Mucosa of stomach (tissue), 1 donor: Measurements from ENCODE around the gene DDX54.

Source experiments
- H3K27me3 ChIP-seq: one replicate; pipeline ENCODE4 v1.7.0; 2013; ENCODE audit warnings: mild to moderate bottlenecking, low read length; ENCODE audit not compliant: control insufficient read depth, insufficient read depth
- H3K36me3 ChIP-seq: one replicate; pipeline ENCODE4 v1.7.0; 2013; ENCODE audit warnings: low read length; ENCODE audit not compliant: control insufficient read depth, insufficient read depth
- H3K4me1 ChIP-seq: one replicate; pipeline ENCODE4 v1.7.0; 2013; ENCODE audit warnings: mild to moderate bottlenecking, low read length; ENCODE audit not compliant: control insufficient read depth, insufficient read depth
- H3K4me3 ChIP-seq: one replicate; pipeline ENCODE4 v1.7.0; 2013; ENCODE audit warnings: low read length
- H3K9ac ChIP-seq: one replicate; pipeline ENCODE4 v1.7.0; 2013; ENCODE audit warnings: mild to moderate bottlenecking, low read length, moderate library complexity
- H3K9me3 ChIP-seq: one replicate; pipeline ENCODE4 v1.7.0; 2013; ENCODE audit warnings: mild to moderate bottlenecking, low read length, moderate library complexity; ENCODE audit not compliant: control insufficient read depth
- donor health status: Pancreatic carcinoma.

The DDX54 gene

GRCh38 chr12:113179023-113179422 is 6.3 kb downstream of the DDX54 start:
- H3K9ac ChIP-seq: no peak overlapping the region
- H3K9me3 ChIP-seq: no peaks in the 10 kb centered on the region
- no peaks in the 10 kb centered on the region for H3K4me1 ChIP-seq
- peaks cover 21% of the 10 kb centered on the region for H3K36me3 ChIP-seq
- H3K27me3 ChIP-seq: no peaks in the 10 kb centered on the region
- H3K4me3 ChIP-seq: no peak overlapping the region

DNA sequence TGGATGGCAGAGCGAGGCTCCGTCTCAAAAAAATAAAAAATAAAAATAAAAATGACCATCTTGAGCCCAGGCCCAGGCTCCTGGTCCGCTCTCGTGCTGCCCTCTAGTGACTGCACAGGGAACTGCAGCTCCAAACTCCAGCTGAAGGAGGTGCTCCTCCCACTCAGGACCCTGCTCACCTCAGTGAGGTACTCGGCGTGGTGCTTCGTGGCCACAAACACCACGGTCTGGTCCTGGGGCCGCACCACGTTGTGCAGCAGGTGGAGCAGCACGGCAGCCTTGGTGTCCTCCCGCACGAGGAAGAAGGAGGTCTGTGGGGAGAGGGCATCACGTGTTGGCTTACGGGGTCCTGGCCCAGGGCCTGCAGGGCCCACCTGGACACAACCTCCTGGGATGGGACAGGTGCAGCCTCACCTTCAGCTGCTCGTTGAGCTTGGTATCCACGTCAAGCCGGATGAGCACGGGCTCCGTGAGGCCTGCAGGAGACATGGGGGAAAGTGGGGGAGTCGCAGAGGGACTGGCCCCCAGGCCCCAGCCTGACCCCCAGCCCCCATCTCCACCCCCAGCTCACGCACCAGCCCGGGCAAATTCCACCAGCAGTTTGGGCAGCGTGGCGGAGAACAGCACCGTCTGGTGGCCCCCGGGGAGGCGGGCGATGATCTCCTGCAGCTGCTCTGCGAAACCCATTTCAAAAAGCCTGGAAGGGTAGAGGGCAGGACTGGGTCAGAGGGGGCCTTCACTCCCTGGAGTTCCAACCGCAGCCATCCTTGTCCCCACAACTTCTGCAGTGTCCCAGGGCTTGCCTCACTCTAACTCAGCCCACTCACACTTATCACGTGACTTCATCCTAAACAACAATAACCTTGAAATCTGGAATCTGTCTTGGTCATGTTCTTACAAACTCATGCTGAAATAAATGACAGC is 10.6 kb downstream of the DDX54 start:
- H3K4me3 ChIP-seq: no peak overlapping the region
- H3K4me1 ChIP-seq: no peaks in the 10 kb centered on the region
- no peak overlapping the region for H3K9ac ChIP-seq
- peaks cover 26% of the 10 kb centered on the region for H3K36me3 ChIP-seq
- H3K27me3 ChIP-seq: no peaks in the 10 kb centered on the region
- H3K9me3 ChIP-seq: no peaks in the 10 kb centered on the region

DNA sequence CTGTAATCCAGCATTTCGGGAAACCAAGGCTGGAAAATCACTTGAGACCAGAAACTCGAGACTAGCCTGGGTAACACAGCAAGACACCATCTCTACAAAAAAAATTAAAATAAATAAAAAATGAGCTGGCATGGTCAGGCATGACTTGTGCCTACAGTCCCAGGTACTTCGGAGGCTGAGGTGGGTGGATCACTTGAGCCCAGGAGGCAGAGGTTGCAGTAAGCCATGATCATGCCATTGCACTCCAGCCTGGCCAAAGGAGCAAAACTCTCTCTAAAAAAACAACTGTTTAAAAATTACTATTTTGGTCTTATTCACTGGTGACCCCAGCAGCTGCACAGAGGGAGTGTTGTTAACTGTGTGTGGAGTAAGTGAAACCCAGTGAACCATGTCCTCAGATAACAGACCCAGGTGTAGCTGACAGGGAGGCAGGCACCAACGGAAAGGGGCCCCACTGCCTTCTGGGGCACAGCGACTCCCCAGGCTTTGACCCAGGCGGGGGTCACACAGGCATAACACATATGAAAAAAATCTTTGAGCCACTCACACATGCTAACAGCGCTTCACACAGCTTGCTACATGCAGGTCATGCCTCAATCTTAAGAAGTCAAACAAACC is 12.1 kb downstream of the DDX54 start:
- Histone ChIP-seq H3K9me3 (no peaks in the 10 kb centered on the region), H3K4me3 (no peak overlapping the region), H3K4me1 (no peaks in the 10 kb centered on the region), H3K36me3 (peaks cover 29% of the 10 kb centered on the region), H3K27me3 (no peaks in the 10 kb centered on the region), H3K9ac (no peak overlapping the region)

DNA sequence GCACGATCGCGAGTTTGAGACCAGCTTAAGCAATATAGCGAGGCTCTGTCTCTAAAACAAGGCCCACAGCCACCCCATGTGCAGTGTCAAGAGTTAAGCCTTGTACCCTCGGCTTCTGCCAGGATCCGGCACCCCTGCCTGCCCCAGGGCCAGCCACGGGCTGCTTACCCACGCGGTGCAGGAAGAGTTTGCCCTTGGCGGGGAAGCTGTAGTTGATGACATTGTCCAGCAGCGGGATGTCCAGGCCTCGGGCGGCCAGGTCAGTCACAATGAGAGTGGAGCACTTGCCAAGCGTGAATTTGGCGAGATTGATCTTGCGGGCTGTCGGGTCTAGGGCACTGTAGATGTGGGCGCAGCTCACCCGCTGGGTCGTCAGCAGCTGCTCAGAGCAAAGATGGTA is 13.1 kb downstream of the DDX54 start:
- Histone ChIP-seq H3K36me3 (peaks cover 22% of the 10 kb centered on the region), H3K4me1 (no peaks in the 10 kb centered on the region), H3K4me3 (no peak overlapping the region)

DNA sequence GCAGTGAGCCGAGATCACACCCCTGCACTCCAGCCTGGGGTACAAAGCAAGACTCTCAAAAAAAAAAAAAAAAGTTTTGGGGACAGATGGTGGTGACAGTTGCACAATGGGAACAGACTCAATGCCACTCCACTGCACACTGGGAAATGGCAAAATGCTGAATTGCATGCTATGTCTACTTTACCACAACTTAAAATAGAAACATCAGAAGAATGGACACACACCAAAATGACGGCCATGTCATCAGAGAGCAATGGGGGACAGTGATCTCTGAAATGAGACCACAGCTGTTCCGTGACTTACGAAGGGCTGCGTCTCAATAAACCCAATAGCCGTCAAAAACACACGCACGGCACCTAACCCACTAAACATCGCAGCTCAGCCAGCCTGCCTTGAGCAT is 13.7 kb downstream of the DDX54 start:
- H3K9me3 ChIP-seq: no peaks in the 10 kb centered on the region
- H3K9ac ChIP-seq: no peak overlapping the region
- H3K27me3 ChIP-seq: no peaks in the 10 kb centered on the region
- no peaks in the 10 kb centered on the region for H3K4me1 ChIP-seq
- H3K4me3 ChIP-seq: no peak overlapping the region
- peaks cover 15% of the 10 kb centered on the region for H3K36me3 ChIP-seq

More for the DNA sequence above, 13.1 kb downstream of the DDX54 start:
- Histone ChIP-seq H3K9me3 (no peaks in the 10 kb centered on the region), H3K27me3 (no peaks in the 10 kb centered on the region), H3K9ac (no peak overlapping the region)

- H3K9me3 ChIP-seq: no peaks in the 10 kb centered on the region
- no peaks in the 10 kb centered on the region for H3K4me1 ChIP-seq
- H3K36me3 ChIP-seq: peaks cover 15% of the 10 kb centered on the region
- no peak overlapping the region for H3K9ac ChIP-seq
- H3K4me3 ChIP-seq: no peak overlapping the region
- no peaks in the 10 kb centered on the region for H3K27me3 ChIP-seq
Measured at GRCh38 chr12:113170926-113171325, 14.4 kb downstream of the DDX54 start.

DNA sequence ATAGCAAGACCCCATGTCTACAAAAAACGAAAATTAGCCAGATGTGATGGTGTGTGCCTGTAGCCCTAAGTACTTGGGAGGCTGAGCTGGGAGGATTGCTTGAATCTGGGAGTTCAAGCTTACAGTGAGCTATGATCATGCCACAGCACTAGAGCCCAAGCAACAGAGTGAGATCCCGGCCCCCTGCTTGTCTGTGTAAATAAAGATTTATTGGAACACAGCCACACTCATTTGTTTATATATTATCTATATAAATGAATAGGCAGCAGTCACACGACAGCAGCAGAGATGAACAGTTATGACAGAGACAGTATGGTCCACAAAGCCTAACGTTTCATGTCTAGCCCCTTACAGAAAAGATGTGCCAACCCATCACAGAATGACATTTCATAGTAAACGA is 14.8 kb downstream of the DDX54 start:
- Histone ChIP-seq H3K9ac (no peak overlapping the region), H3K4me3 (no peak overlapping the region), H3K27me3 (no peaks in the 10 kb centered on the region), H3K9me3 (no peaks in the 10 kb centered on the region), H3K4me1 (no peaks in the 10 kb centered on the region), H3K36me3 (peaks cover 15% of the 10 kb centered on the region)

DNA sequence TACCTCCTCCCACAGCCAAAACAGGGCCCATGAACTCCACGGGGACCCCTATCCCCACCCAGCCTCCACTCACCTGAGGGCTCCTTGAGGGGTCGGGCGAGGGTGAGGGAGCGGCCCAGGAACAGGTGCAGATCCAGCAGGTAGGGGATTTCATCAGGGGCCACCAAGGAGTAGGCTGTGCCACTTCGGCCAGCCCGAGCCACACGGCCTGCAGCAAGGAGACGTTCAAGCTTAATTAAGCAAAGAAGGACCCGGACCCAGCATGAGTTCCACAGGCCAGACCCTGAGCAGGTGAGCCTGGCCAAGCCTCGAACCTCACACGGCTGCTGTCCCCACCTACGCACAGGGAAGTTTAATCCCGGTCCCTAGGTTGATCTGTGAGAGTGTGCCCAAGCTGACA is 15.6 kb downstream of the DDX54 start:
- no peak overlapping the region for H3K9ac ChIP-seq
- H3K4me1 ChIP-seq: no peaks in the 10 kb centered on the region
- H3K27me3 ChIP-seq: no peaks in the 10 kb centered on the region
- peaks cover 15% of the 10 kb centered on the region for H3K36me3 ChIP-seq
- H3K9me3 ChIP-seq: no peaks in the 10 kb centered on the region
- no peak overlapping the region for H3K4me3 ChIP-seq

- no peak overlapping the region for H3K9ac ChIP-seq
- H3K4me1 ChIP-seq: no peaks in the 10 kb centered on the region
- H3K36me3 ChIP-seq: peaks cover 15% of the 10 kb centered on the region
- no peaks in the 10 kb centered on the region for H3K9me3 ChIP-seq
- no peaks in the 10 kb centered on the region for H3K27me3 ChIP-seq
- no peak overlapping the region for H3K4me3 ChIP-seq
Measured at GRCh38 chr12:113167868-113168267, 17.4 kb downstream of the DDX54 start.

- peaks cover 20% of the 10 kb centered on the region for H3K36me3 ChIP-seq
- no peaks in the 10 kb centered on the region for H3K9me3 ChIP-seq
- H3K27me3 ChIP-seq: no peaks in the 10 kb centered on the region
- no peaks in the 10 kb centered on the region for H3K4me1 ChIP-seq
- no peak overlapping the region for H3K9ac ChIP-seq
- H3K4me3 ChIP-seq: no peak overlapping the region
Measured at GRCh38 chr12:113165521-113166450, 19.5 kb downstream of the DDX54 start.

DNA sequence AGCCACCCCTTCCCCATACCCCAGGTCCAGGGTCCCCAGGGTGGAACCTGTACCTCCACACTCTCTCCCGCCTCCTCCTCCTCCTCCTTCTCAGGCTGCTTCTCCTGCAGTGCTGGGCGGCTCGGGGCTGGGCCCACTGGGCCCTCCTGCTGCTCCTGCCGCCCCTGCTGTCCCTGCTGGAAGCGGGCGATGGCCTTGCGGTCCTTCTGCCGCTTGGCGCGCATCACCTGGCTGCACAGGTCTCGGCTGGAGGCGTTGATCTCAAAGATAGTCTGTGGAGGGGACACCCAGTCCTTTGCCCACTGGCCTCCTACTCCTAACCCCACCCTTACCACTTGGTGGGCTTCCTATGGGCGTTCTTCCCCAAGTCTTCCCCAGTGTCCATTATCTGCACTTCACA is 21.3 kb downstream of the DDX54 start:
- no peaks in the 10 kb centered on the region for H3K27me3 ChIP-seq
- peaks cover 12% of the 10 kb centered on the region for H3K4me1 ChIP-seq
- H3K36me3 ChIP-seq: peaks cover 13% of the 10 kb centered on the region
- H3K9me3 ChIP-seq: no peaks in the 10 kb centered on the region
- no peak overlapping the region for H3K9ac ChIP-seq
- H3K4me3 ChIP-seq: no peak overlapping the region

DNA sequence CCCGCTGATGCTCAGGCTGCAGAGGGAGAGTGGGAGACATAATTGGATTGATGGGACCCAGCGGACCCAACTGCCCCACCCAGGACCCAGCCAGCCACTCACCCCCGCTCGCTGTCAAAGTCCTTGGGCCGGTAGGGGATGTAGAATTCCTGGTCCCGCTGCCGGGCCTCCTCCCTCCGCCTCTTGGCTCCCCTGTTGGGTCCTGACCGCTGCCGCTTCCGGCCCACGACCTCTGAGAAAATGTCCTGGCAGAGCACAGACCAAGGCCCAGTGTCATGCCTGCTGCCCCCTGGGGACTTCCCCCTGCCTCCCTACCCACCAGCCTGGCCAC is 22.3 kb downstream of the DDX54 start:
- H3K36me3 ChIP-seq: peaks cover 15% of the 10 kb centered on the region
- H3K27me3 ChIP-seq: no peaks in the 10 kb centered on the region
- peaks cover 12% of the 10 kb centered on the region for H3K4me1 ChIP-seq
- H3K9me3 ChIP-seq: no peaks in the 10 kb centered on the region
- H3K4me3 ChIP-seq: no peak overlapping the region
- no peak overlapping the region for H3K9ac ChIP-seq
